GM19035 (cell line): ENCODE data around the gene MPDZ.

Experiments used
- ATAC-seq: cut with Tn5 transposase; IDR thresholded peaks from one replicate; pipeline ENCODE4 v1.9.1; 2021; ENCODE audit not compliant: unreplicated experiment

Gene MPDZ

DNA sequence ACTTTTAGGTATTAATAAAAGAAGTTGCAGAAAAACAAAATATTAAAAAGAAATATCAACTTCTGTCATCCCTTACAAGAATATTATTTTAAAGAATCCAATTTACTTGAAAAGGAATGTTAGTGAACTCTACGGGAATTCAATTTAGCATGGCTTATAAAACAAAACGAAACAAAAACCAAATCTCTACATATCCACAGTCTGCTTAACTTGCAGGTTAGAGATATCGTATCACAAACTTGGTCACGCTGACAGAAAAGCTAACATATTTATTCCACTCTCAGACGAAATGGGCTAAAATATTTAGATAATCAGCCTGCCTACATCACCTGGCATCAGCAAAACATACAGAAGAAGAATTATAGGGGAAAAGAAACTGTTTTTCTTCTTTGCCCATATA is 92.7 kb downstream of the MPDZ start:
- no peak for ATAC-seq

DNA sequence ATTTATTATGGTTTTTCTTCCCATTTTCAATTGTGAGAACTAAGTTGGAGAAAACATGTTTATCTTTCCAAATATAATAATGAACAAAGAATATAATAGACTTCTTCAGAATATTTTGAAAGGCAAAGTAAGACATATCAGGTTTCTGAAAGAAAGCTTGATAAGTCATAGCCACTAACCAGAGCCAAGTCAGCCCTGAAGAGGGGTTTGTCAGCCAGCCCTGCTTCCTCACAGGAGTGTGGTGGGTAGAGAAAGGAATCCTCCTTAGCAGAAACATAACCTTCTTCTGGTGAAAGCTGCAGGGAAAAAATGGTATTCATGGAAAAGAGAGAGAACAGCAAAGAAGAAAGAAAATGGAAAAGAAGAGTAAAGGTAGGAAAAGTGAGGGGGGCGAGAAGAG is 93.4 kb downstream of the MPDZ start:
- no peak for ATAC-seq

DNA sequence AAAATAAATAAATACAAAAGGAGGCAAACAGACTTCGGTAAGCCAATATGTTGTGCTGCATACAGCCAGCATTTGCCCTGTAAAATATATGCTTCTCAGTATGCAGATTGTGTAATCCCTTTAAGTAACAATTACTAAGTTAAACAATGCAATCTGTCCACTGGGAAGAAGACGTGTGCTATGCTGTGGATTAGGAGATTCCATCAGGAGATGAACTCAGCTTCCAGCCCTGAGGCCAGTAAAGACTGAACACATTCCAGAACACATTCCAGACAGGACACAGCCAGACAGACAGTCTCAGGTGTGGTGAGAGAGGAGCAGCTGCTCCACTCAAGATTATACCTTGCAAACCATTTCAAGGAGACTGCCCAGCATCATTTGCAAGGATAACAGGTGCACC is 97.8 kb downstream of the MPDZ start:
- no peak for ATAC-seq

DNA sequence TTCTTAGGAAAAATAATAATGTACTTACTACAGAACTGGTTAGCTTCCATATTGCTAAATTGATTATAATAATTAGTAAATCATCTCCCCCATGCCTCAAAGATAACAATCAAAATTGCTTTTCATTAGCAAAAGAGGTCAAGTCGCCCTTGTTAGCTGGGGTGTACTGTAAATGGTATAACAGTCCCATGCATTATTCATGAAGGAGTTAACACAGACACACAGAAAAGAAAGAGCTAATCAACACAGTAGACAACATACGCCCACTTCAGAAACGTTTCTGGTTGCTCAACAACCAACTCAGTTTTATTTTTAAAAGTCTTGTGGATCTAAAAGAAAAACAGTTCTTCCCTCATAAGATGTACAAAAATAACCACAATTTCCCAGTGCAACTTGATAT is 100.2 kb downstream of the MPDZ start:
- no peak for ATAC-seq

DNA sequence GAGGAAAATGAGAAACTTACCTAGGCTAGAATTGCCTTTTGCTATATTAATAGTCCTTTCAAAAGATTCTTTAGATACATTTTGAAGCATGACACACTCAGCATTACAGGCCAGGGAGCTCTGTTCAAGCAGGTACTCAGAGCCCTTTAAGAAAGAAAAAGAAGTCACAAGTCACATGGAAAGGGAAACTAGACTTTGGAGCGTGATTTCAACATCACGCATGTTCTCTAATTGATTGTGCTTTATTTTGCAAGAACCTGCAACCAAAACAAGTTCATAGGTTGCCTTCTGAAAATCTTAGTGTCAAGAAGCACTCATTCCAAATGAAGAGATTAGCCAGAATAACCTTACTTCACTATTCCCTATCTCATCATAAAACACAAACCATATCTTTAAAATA is 103.8 kb downstream of the MPDZ start:
- no peak for ATAC-seq

DNA sequence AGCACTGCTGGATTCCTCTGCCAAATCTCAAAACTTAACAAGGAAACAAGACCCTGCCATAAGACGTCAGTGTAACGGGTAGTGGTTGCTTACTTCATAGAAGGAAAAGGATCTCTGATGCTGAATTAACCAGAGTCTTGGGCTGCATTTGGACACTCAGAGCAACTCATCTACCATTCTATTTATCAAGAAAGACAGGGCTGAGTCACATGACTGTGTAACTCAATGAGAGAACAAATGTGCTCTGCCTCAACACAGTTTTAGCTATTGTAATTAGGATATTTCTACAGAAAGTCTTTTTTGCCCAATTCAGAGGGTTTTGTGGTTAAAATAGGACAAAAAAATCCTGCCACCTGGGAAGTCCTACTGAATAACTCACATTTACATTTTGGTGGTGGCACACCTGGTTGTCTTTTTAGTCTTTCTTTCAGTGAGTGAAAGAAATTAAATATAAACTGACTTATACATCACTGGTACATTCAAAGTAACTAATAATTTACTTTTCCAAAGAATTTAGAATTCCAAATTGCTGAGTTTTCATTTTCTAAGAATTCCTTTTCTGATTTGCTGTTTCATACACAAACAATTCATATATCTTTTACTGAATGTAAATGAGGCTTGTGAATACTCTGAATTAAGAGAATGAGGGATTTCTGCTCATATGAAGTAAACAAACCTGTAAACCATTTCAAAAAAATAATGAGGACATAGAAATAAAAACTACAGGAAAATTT is 104.4 kb downstream of the MPDZ start:
- no peak for ATAC-seq

DNA sequence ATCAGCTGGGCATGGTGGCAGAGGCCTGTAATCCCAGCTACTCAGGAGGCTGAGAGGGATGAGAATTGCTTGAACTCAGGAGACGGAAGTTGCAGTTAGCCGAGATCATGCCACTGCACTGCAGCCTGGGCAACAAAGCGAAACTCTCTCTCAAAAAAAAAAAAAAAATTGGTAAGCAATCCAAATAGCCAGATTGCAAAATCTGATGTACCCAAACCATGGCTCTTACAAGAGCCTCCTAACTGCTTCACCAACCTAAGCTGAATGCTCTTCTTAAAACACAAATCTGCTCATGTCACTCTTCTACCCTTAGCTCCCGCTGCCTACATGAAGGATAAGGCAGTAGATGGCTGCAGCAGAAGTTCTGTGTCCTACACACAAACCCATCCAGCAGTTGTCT is 105.9 kb downstream of the MPDZ start:
- no peak for ATAC-seq

DNA sequence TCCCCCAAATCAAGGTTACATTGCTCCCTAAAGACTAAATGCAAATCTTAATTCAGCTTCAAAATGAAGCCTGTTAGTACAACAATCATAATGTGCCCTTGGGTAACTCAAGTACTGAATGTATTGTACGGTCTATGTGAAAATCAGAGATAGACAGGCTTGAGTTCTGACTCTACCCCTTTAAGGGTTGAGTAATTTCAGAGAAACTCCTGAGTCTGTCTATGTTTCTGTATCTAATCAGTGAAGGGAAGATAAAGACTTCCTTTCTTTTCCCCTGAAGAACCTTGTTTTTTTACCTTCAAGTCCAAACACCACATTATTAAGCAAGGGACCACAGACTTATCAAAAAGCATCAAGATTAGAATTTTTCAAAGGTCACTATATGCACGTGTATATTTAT is 108.2 kb downstream of the MPDZ start:
- no peak for ATAC-seq

DNA sequence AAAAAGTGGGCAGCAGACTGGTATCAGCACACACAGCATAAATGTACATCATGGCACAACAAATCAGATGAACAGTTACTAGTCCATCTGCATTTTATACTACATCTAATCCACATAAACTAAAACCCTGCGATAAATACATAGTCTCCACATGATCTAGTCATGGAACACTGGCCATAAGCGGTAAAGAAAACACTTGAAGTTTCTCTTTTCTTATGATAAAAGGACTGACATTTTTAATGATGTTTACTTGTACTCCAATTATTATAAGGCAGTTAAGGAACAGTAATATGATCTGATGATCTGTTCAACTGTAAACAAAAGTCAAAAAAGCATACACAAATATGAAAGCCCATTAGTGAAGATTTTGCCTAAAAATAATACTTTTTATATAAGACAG is 112.5 kb downstream of the MPDZ start:
- ATAC-seq: no peak

DNA sequence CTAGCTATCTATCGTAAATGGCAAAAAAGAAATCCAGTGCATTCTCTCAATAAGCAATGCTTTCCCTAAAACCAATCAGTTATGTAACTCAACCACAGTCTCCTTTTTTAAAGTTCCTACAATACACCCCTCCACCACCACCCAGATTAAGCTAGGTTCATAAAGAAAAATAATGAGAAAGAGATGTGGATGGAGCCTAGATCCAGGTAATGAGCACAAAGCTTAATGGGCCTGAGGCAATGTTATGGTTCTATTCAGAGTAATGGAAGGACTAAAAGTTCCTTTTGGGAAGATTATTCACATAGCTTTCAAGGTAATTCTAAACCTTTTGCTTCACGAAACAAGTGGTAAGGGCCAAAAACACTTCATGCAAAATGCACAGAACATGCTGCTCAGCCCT is 113.5 kb downstream of the MPDZ start:
- no peak for ATAC-seq

DNA sequence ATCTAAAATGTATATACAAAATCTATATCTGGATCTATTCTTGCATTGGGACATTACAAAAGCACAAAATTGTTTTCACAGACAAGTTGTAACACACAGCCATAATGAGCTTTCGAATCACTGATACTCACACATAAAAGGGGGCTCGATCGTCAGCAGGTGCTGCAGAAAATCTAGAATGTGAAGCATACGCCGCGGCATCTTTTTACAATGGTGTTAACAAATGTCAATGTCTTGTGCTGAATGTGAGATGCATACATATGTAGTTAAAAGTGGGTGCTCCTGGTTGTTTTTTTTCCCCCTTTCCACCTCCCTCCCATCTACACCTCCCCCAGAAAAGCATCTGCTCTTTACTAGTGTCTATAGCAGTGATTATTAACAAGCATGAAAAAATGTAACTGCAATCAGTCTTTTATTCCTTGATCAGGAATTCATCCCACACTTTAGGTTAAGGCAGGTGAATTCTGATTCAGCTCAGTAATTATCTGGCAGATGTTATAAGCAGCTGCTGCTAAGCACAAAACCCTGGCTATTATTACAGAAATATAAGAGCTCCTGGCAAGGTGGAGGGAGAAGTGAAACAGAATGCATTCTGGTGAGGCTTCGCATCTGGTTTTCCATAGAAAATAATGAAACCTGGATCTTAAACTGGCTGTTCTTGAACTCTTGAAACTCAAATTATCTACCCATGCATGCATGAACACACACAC is 114.1 kb downstream of the MPDZ start:
- ATAC-seq: no peak

DNA sequence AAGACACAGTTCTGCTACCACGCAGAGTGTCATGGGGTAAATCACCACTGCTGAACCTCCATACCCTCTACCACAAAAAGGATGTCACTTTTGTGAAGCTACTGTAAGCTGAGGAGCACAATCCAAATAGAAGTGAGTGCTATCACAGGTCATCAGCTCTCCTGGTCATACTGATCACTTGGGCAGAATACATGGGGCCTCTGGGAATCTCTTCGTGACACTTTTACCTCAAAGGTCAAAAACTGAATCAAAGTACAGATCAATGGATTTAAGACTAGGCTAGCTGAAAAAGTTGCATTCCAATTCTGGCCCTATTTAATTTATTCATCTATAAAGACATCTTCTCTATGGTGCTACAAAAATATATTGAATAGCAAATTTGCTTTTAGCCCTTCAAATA is 115.5 kb downstream of the MPDZ start:
- ATAC-seq: no peak

DNA sequence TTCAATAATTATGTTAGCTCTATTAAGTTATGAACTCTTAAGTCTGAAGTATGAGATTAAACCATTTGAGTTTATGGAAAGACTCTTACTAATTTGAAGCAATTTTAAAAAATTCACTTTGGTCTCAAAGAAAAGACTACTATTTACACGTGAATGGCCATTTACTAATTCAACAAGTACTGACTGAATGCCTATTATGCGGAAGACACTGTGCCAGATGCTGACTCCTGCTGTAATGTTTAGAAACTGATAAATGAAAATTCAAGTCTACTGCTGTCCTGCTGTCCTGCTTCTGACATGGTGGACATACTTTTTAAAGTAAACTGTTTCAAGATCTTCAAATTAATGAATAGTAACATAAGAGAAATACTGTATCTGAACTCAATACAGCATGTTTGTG is 116.2 kb downstream of the MPDZ start:
- no peak for ATAC-seq

DNA sequence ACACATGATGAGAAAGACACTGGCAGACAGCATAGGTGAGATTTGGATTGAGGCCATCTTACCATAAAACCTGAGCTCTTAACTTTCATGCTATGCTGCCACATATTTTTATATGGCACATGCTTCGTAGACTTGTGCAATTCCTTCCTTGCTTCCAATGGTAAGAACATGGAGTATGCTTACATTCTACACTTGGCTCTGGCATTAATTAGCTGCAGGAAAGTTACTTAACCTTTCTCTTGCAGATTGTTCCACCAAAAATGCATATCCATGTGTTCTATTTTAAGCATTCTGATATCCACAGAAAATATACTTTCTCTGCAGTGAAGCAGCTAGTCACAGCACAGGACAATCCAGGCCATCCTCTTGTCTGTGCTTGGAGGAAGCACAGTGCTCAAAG is 119.4 kb downstream of the MPDZ start:
- no peak for ATAC-seq

DNA sequence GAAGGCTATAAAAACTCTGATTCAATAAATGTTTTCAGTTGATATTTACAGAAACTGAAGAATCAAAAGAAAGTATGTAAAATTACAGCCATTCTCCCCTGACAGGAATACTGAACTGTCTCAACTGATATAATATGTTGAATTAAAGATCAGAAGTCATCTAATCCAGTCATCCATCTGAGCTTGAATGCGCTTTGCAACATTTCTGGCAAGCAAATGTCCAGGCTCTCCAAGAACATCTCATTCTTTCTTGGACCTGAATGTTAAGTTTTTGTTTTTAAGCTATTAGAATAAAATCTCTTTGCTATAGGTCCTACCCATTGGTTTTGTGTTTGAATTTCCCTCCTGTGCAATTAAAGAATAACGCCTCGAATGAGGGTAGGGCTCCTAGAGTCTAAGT is 120.5 kb downstream of the MPDZ start:
- no peak for ATAC-seq

DNA sequence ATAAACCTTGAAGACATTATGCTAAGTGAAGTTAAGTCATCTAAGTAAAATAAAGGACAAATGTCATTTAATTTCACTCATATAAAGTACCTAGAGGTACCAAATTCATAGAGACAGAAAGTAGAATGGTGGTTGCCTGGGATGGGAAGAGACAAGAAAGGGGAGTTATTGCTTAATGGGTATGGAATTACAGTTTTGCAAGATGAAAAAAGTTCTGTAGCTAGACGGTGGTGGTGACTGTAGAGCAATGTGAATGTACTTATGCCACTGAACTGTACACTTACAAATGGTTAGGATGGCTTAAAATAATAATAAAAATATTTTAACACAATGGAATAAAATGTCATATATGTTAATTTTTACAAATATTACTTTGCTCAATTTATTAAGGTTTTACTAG is 128.0 kb downstream of the MPDZ start:
- no peak for ATAC-seq

DNA sequence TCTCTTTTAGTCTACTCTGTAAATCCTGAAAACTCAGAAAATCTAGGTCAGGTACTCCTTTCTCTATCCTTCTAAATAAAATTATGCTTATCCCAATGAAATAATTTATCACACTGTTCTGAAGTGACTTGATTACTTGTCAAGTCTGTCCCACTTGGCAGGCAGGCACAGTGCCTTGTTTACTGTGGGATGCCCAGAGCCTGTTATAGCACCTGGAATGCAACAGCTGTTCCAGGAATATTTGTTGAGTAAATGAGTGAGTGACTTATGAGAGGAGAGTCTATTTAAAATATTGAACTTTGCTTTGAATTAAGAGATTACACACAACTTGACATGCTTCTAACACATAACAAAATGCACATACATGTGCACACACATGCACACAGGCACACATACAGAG is 130.0 kb downstream of the MPDZ start:
- ATAC-seq: no peak

DNA sequence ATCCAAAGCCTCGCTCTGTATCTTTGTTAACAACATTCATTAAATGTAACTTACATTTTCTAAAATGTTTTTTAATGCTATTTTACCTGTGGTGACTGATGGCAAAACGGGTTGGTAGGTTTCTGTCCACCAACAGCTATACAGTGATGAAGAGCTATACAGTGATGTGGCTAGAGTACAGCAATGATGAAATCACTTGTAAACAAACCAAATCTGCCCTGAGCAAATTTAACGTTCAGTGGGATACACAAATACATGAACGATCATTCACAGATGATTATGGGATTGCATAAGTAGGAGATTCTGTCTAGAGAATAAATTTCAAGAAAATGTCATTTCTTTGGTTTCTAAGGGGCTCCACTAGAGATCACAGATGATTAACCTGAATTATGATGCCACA is 132.7 kb downstream of the MPDZ start:
- no peak for ATAC-seq

DNA sequence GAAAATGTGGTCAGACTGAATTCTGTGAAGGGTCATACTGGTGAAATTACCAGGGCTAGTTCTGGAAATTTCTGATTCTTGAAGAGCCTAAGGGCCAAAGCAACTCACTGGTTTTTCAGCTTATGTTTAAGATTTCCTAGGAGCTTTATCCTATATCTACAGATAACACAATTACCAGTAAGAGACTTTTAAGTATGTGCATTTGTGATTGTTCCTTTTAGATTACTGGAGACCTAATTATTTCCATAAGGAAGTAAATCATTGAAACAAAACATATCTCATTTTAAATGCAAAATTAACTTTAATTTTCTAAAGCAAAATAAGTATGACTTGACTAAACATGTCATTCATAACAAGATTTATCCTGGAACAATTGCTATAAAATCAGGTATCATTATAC is 134.2 kb downstream of the MPDZ start:
- no peak for ATAC-seq

DNA sequence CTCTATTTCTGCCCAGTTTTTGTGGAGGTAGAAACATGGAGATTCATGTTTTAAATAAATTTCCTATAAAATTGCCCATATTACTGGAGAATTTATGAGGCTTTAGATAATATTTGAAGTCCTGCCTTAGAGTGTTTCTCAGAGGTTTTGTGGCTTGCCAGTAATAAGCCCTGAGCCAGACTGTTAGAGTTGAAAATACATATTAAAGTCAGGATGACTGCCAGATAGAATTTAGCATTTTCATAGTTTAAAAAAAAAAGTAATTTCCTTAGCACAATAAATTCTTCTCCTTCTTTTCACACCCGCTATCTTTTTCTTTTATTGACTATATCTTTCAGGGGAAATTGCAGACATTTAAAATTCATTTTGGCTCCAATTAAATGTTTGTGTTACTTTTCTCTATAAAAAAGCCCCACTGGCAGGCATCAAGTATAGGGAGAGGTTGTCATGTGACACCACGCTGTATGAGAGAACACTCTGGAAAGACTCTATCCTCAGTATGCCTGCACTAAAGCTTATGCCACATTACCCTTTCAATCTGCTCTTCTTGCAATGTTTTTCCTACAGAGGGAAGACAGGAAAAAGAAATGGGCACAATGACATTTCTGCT is 135.2 kb downstream of the MPDZ start:
- no peak for ATAC-seq

DNA sequence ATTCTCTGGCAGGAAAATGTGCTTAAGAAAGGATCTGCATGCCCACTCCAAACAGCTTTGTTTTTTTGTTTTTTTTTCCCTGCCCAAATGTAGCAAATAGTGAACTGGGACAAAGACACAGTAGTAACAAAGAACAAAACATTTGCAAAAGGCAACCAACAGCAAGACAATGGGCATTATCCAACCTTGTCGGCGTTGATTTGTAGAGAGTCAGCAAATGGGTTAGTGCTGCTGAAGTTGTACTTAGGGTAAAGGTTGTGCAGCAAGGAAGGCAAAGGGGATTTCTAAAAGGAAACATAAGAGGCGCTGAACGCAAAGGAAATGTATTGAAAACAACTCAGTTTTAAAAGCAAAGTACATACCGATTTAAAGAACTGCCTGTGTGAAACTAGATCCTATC is 136.2 kb downstream of the MPDZ start:
- ATAC-seq: no peak

DNA sequence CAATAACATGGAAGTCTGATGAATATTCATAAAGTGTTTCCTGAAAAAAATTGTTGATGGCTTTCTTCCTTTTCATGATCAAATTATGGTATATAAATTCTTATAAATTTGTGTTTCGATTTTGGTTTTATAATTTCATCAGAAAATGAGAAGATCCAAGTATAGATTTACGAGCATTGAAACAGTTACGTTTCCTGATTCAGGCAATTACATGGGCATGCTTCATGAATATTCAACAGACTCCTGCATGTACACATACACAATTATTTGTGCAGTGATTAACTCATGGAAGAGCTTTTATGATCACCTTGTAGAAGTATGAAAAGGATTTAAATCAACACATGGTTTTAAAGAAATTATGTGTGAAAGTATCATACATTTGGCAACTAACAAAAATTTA is 136.7 kb downstream of the MPDZ start:
- no peak for ATAC-seq

DNA sequence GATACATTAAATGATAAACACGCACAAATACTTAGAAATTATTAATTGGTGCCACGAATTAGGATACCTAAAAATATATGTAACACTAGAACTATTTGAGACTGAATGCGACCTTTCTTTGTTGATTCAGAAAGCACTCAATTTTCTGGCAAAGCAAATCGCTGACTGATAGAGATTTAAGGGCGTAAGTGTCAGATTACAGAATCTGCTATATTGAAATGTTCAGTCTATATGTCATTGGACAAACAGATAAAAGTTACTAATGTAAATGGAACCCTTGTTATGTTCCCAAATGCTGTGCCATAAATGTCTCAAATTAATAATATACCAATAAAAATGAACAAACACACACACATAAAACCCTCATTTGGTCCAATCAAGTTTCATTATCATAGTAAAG is 137.9 kb downstream of the MPDZ start:
- no peak for ATAC-seq
